PC-9 (cell line): Measurements from ENCODE around the gene ZNF175. TPM values are rescaled to one million over a fixed set of nuclear protein-coding genes. Genes with fewer than 3 reads are reported as not detected.

Source experiments
- BruUV-seq: library from RNA; stranded (reverse); fragments of 400-500 nt; replicated peaks from 2 replicates; lab custom pipeline; 2021; lab: Mats Ljungman, UMichigan
- CTCF ChIA-PET: fragments of 300-600 bp; sonication (Branson Sonifier 250); formaldehyde crosslinking; loops from one replicate; lab custom pipeline; 2022; ENCODE audit warnings: antibody characterized with exemption; lab: Charles Lee
- POLR2A ChIA-PET: fragments of 300-600 bp; sonication (Branson Sonifier 250); formaldehyde crosslinking; loops from one replicate; lab custom pipeline; 2022; ENCODE audit warnings: antibody characterized with exemption; ENCODE audit not compliant: unreplicated experiment; lab: Charles Lee
- DNase-seq, 2 experiments: peaks; one replicate each; pipeline versions ENCODE4 v3.0.0 to v3.0.0-alpha.2; 2015 to 2022; ENCODE audit warnings: mixed read lengths in 1 of 2
- H2AFZ ChIP-seq: fragments of 200-600 bp; sonication (generic); 2 replicates; pipeline ENCODE4 v1.8.1; 2017; ENCODE audit warnings: antibody characterized with exemption
- H3F3A ChIP-seq: fragments of 200-600 bp; sonication (generic); 2 replicates; pipeline ENCODE4 v1.8.1; 2017; ENCODE audit warnings: antibody characterized with exemption, mild to moderate bottlenecking, low read depth; ENCODE audit not compliant: insufficient read depth
- H3K27ac ChIP-seq: fragments of 200-600 bp; sonication (generic); 2 replicates; pipeline ENCODE4 v1.6.1; 2016; ENCODE audit warnings: mixed run types
- H3K27me3 ChIP-seq: fragments of 200-600 bp; sonication (generic); 2 replicates; pipeline ENCODE4 v1.6.1; 2016; ENCODE audit warnings: low read depth, mixed run types; ENCODE audit not compliant: insufficient read depth
- H3K36me3 ChIP-seq: fragments of 200-600 bp; sonication (generic); 2 replicates; pipeline ENCODE4 v1.6.1; 2016; ENCODE audit warnings: low read depth, mixed run types
- H3K4me1 ChIP-seq: fragments of 200-600 bp; sonication (generic); replicated peaks from 2 replicates; pipeline ENCODE4 v1.6.1; 2016; ENCODE audit warnings: mixed run types; ENCODE audit not compliant: insufficient read depth
- H3K4me2 ChIP-seq: fragments of 200-600 bp; sonication (generic); 2 replicates; pipeline ENCODE4 v1.6.1; 2017; ENCODE audit warnings: mixed run types
- H3K4me3 ChIP-seq: fragments of 200-600 bp; sonication (generic); 2 replicates; pipeline ENCODE4 v1.6.1; 2016; ENCODE audit warnings: mixed run types
- H3K79me2 ChIP-seq: fragments of 200-600 bp; sonication (generic); 2 replicates; pipeline ENCODE4 v1.6.1; 2017; ENCODE audit warnings: low read depth, mixed run types
- H3K9me2 ChIP-seq: fragments of 200-600 bp; sonication (generic); 2 replicates; pipeline ENCODE4 v1.8.1; 2017; ENCODE audit warnings: mild to moderate bottlenecking; ENCODE audit not compliant: insufficient read depth
- H3K9me3 ChIP-seq: fragments of 200-600 bp; sonication (generic); 2 replicates; pipeline ENCODE4 v1.8.1; 2016; ENCODE audit warnings: low read depth; ENCODE audit not compliant: insufficient read depth
- H4K20me1 ChIP-seq: fragments of 200-600 bp; sonication (generic); 2 replicates; pipeline ENCODE4 v1.8.1; 2017; ENCODE audit not compliant: insufficient read depth
- CTCF ChIP-seq: fragments of 200-600 bp; sonication (generic); conservative IDR thresholded peaks from 2 replicates; pipeline ENCODE4 v1.6.1; 2017; ENCODE audit warnings: mixed run types, antibody characterized with exemption, mild to moderate bottlenecking, moderate library complexity
- EZH2 ChIP-seq: fragments of 200-600 bp; sonication (generic); IDR thresholded peaks from 2 replicates; pipeline ENCODE4 v1.8.0; 2017; ENCODE audit warnings: antibody characterized with exemption, low read depth
- intact Hi-C: fragments of 100-400 bp; cut with micrococcal nuclease; formaldehyde crosslinking; loops from one replicate; pipeline ENCODE4 v1.10.0; 2022; ENCODE audit not compliant: unreplicated experiment
- total RNA-seq: library from RNA; stranded (reverse); gene quantifications from 2 replicates; pipeline ENCODE4 v1.2.3, GENCODE V29; 2021

The ZNF175 gene
- total RNA-seq, 1 experiment from 2014 or later: 11.7 TPM

- BruUV-seq: no TSS peak
- no peak overlapping the region for H3K27ac ChIP-seq
- no peaks in the 10 kb centered on the region for H3F3A ChIP-seq
- ChIA-PET CTCF (no interaction called here), POLR2A (no interaction called here)
- H4K20me1 ChIP-seq: no peaks in the 10 kb centered on the region
- no peak overlapping the region for H3K4me2 ChIP-seq
- H3K79me2 ChIP-seq: no peaks in the 10 kb centered on the region
- H3K4me1 ChIP-seq: no peaks in the 10 kb centered on the region
- DNase-seq: no peak
- no peaks in the 10 kb centered on the region for H3K9me2 ChIP-seq
- H3K27me3 ChIP-seq: peaks cover 90% of the 10 kb centered on the region
- no peak overlapping the region for H2AFZ ChIP-seq
- H3K36me3 ChIP-seq: no peaks in the 10 kb centered on the region
- intact Hi-C loops: no loop called here
- H3K4me3 ChIP-seq: no peak overlapping the region
- TF ChIP-seq CTCF (no peak), EZH2 (no peak)
- no peaks in the 10 kb centered on the region for H3K9me3 ChIP-seq
Measured at GRCh38 chr19:51530616-51531015, 40.5 kb upstream of the ZNF175 start.

- Histone ChIP-seq H3K9me2 (no peaks in the 10 kb centered on the region), H3K4me2 (no peak within 1 kb of the TSS), H3K36me3 (no peaks in the 10 kb centered on the region), H3K4me3 (no peak within 1 kb of the TSS), H3K27me3 (peaks cover 86% of the 10 kb centered on the region), H3K9me3 (no peaks in the 10 kb centered on the region), H3K27ac (no peak within 1 kb of the TSS), H4K20me1 (no peaks in the 10 kb centered on the region), H3K4me1 (no peaks in the 10 kb centered on the region), H2AFZ (no peak within 1 kb of the TSS), H3K79me2 (no peaks in the 10 kb centered on the region), H3F3A (no peaks in the 10 kb centered on the region)
- intact Hi-C loops: no loop called here
- CTCF ChIA-PET: interaction anchor here (0.7 kb wide), 1 partner anchor 510 kb away, joined by 4 read pairs; no protein-coding TSS in a partner anchor
- BruUV-seq: no TSS peak
- no peak for DNase-seq
- no peak for TF ChIP-seq CTCF
- TF ChIP-seq EZH2: no peak
- POLR2A ChIA-PET: no interaction called here
Measured at GRCh38 chr19:51531349-51532315, 39.5 kb upstream of the ZNF175 start, which contains the start of gene SIGLEC6. Gene SIGLEC6, minus strand, starts transcription at chr19:51531670. Its CDS starts 22 bp downstream, at chr19:51531648.

- ChIA-PET CTCF (no interaction called here), POLR2A (no interaction called here)
- H3K4me1 ChIP-seq: no peaks in the 10 kb centered on the region
Measured at GRCh38 chr19:51535535-51535934, 35.5 kb upstream of the ZNF175 start.

More at GRCh38 chr19:51535535-51535934, 35.5 kb upstream of the ZNF175 start:
- BruUV-seq: no TSS peak
- Histone ChIP-seq H3K9me3 (no peaks in the 10 kb centered on the region), H4K20me1 (no peaks in the 10 kb centered on the region), H3K4me3 (no peak overlapping the region), H2AFZ (no peak overlapping the region), H3K4me2 (no peak overlapping the region), H3K36me3 (no peaks in the 10 kb centered on the region), H3K9me2 (no peaks in the 10 kb centered on the region), H3K79me2 (no peaks in the 10 kb centered on the region), H3K27me3 (peaks cover 80% of the 10 kb centered on the region), H3F3A (no peaks in the 10 kb centered on the region), H3K27ac (no peak overlapping the region)
- TF ChIP-seq CTCF (no peak), EZH2 (no peak)
- no peak for DNase-seq
- intact Hi-C loops: no loop called here
